H1 (cell line): Measurements from ENCODE around the gene ETV5. TPM values are rescaled to one million over a fixed set of nuclear protein-coding genes. Genes with fewer than 3 reads are reported as not detected.

ENCODE experiments used
- BCL11A ChIP-seq, 2 experiments: IDR thresholded peaks; one replicate each; pipeline ENCODE4 v1.6.1; 2011; ENCODE audit warnings: low read depth in 2 of 2, low read length in 2 of 2, mild to moderate bottlenecking in 2 of 2
- EP300 ChIP-seq, 2 experiments: IDR thresholded peaks; 1 replicate in 1 of 2; 2 replicates in 1 of 2; pipeline ENCODE4 v1.6.1; 2011 to 2012; ENCODE audit warnings: low read depth in 2 of 2, low read length in 2 of 2, mild to moderate bottlenecking in 2 of 2, borderline replicate concordance in 1 of 2, inconsistent platforms in 1 of 2, moderate library complexity in 1 of 2
- EZH2 ChIP-seq: fragments of 200-600 bp; sonication (generic); IDR thresholded peaks from 2 replicates; pipeline ENCODE4 v1.7.1; 2012; ENCODE audit warnings: low read depth, mild to moderate bottlenecking, moderate library complexity, low read length, inconsistent platforms; ENCODE audit not compliant: severe bottlenecking
- JUN ChIP-seq: IDR thresholded peaks from 2 replicates; pipeline ENCODE4 v1.6.1; 2011; ENCODE audit warnings: low read depth, mild to moderate bottlenecking, improper control_type of control experiment, low read length
- MAFK ChIP-seq: IDR thresholded peaks from 2 replicates; pipeline ENCODE4 v1.6.1; 2012; ENCODE audit warnings: low read depth, mild to moderate bottlenecking, improper control_type of control experiment, low read length
- SP4 ChIP-seq: IDR thresholded peaks from 2 replicates; pipeline ENCODE4 v1.6.1; 2012; ENCODE audit warnings: low read length, inconsistent platforms
- TBP ChIP-seq: IDR thresholded peaks from 2 replicates; pipeline ENCODE4 v1.6.1; 2011; ENCODE audit warnings: low read depth, low read length, improper control_type of control experiment
- polyA plus RNA-seq, 7 experiments: library from polyadenylated mRNA; depleted of rRNA in 3 of 7; stranded (reverse) in 5 of 7; unstranded in 2 of 7; fragments of >200 nt in 5 of 7; fragments of 200-250 nt in 2 of 7; gene quantifications; 1 replicate in 5 of 7; 2 replicates in 1 of 7; 4 replicates in 1 of 7; pipeline versions ENCODE4 v1.2.1 to v1.2.3, GENCODE V29; 2011 to 2013; ENCODE audit warnings: missing spikeins in 2 of 7, mixed read lengths in 2 of 7
- total RNA-seq: library from RNA; stranded (reverse); fragmentation: NEBNext Ultra II Directional; extraction: Animal tissue kit (Norgen Biotek cat#: 25700); gene quantifications from 2 replicates; pipeline ENCODE4 v1.2.1, GENCODE V29; 2021

The ETV5 gene
- total and polyA plus RNA-seq, 2 of the 8 experiments (the other 6 are each of a cell fraction or from before 2014, with no cell fraction given): 13.1 to 36.9 TPM

- TF ChIP-seq EZH2 (no peak), JUN (no peak), EP300 (IDR thresholded peaks at IDR 0.05; ENCODE audit: borderline replicate concordance in 1 of 2, low read depth in 2 of 2, low read length in 2 of 2) (no peak), SP4 (no peak), MAFK (no peak), BCL11A (IDR thresholded peaks at IDR 0.05; ENCODE audit: low read depth in 2 of 2, low read length in 2 of 2) (no peak), TBP (no peak)
These were observed 15.7 kb upstream of the ETV5 start (continued) for GRCh38 chr3:186124592-186124991.
